H9 (cell line): ENCODE data around the gene SHISA4. TPM values are rescaled to one million over a fixed set of nuclear protein-coding genes. Genes with fewer than 3 reads are reported as not detected.

ENCODE experiments used
- DNase-seq: peaks from one replicate; pipeline ENCODE4 v3.0.0-alpha.2; 2017
- H2AFZ ChIP-seq: one replicate; pipeline ENCODE4 v1.6.1; 2013; ENCODE audit warnings: mild to moderate bottlenecking, low read length, control low read depth, moderate library complexity
- H2AK5ac ChIP-seq: 2 replicates; pipeline ENCODE4 v1.6.1; 2013; ENCODE audit warnings: low read length, control low read depth, mixed read lengths; ENCODE audit not compliant: insufficient read length
- H2BK120ac ChIP-seq: one replicate; pipeline ENCODE4 v1.6.1; 2013; ENCODE audit warnings: low read depth, mild to moderate bottlenecking, low read length, control low read depth, inconsistent platforms; ENCODE audit not compliant: poor library complexity, severe bottlenecking
- H2BK12ac ChIP-seq: 2 replicates; pipeline ENCODE4 v1.6.1; 2013; ENCODE audit warnings: low read length, control low read depth, mixed read lengths, low read depth; ENCODE audit not compliant: insufficient read length
- H2BK15ac ChIP-seq: 2 replicates; pipeline ENCODE4 v1.6.1; 2013; ENCODE audit warnings: low read depth, low read length, control low read depth
- H2BK20ac ChIP-seq: one replicate; pipeline ENCODE4 v1.6.1; 2013; ENCODE audit warnings: low read depth, mild to moderate bottlenecking, low read length, control low read depth, inconsistent platforms; ENCODE audit not compliant: poor library complexity, severe bottlenecking
- H2BK5ac ChIP-seq: 2 replicates; pipeline ENCODE4 v1.6.1; 2013; ENCODE audit warnings: low read length, control low read depth, mixed read lengths; ENCODE audit not compliant: insufficient read length
- H3K14ac ChIP-seq: 2 replicates; pipeline ENCODE4 v1.6.1; 2013; ENCODE audit warnings: low read length, control low read depth; ENCODE audit not compliant: insufficient read depth
- H3K18ac ChIP-seq: 2 replicates; pipeline ENCODE4 v1.6.1; 2013; ENCODE audit warnings: low read depth, mild to moderate bottlenecking, mixed read lengths, low read length, control low read depth; ENCODE audit not compliant: insufficient read length
- H3K23ac ChIP-seq: 2 replicates; pipeline ENCODE4 v1.6.1; 2013; ENCODE audit warnings: low read length, control low read depth, mixed read lengths, low read depth; ENCODE audit not compliant: insufficient read length
- H3K23me2 ChIP-seq: 2 replicates; pipeline ENCODE4 v1.6.1; 2013; ENCODE audit warnings: low read depth, mild to moderate bottlenecking, mixed read lengths, low read length, control low read depth; ENCODE audit not compliant: insufficient read length, poor library complexity, severe bottlenecking
- H3K27ac ChIP-seq: 2 replicates; pipeline ENCODE4 v1.5.1; 2013; ENCODE audit warnings: low read length, control low read depth, mixed read lengths, low read depth; ENCODE audit not compliant: insufficient read length
- H3K27me3 ChIP-seq: 2 replicates; pipeline ENCODE4 v1.6.1; 2013; ENCODE audit warnings: low read length, control low read depth, inconsistent platforms; ENCODE audit not compliant: insufficient read depth
- H3K4ac ChIP-seq: 2 replicates; pipeline ENCODE4 v1.6.1; 2013; ENCODE audit warnings: low read depth, mild to moderate bottlenecking, control low read depth, inconsistent platforms, low read length, moderate library complexity
- H3K4me1 ChIP-seq: 2 replicates; pipeline ENCODE4 v1.6.1; 2013; ENCODE audit warnings: low read length, control low read depth, inconsistent platforms; ENCODE audit not compliant: insufficient read depth
- H3K4me2 ChIP-seq: 2 replicates; pipeline ENCODE4 v1.6.1; 2013; ENCODE audit warnings: low read length, control low read depth, mixed read lengths; ENCODE audit not compliant: insufficient read length, insufficient read depth
- H3K56ac ChIP-seq: 2 replicates; pipeline ENCODE4 v1.6.1; 2013; ENCODE audit warnings: low read depth, mild to moderate bottlenecking, mixed read lengths, low read length, control low read depth; ENCODE audit not compliant: insufficient read length
- H3K79me1 ChIP-seq: 2 replicates; pipeline ENCODE4 v1.6.1; 2013; ENCODE audit warnings: low read depth, mild to moderate bottlenecking, moderate library complexity, low read length, control low read depth, inconsistent platforms; ENCODE audit not compliant: insufficient read depth, poor library complexity, severe bottlenecking
- H3K79me2 ChIP-seq: 2 replicates; pipeline ENCODE4 v1.6.1; 2013; ENCODE audit warnings: low read length, control low read depth, inconsistent platforms; ENCODE audit not compliant: insufficient read depth
- H3K9ac ChIP-seq: 2 replicates; pipeline ENCODE4 v1.6.1; 2013; ENCODE audit warnings: low read length, control low read depth, mixed read lengths; ENCODE audit not compliant: insufficient read length; ENCODE audit errors: extremely low read depth
- H3K9me3 ChIP-seq: one replicate; pipeline ENCODE4 v1.6.1; 2013; ENCODE audit warnings: low read depth, low read length, inconsistent platforms; ENCODE audit not compliant: control insufficient read depth
- H3T11ph ChIP-seq: one replicate; pipeline ENCODE4 v1.6.1; 2013; ENCODE audit warnings: mild to moderate bottlenecking, low read length, control low read depth, inconsistent platforms
- H4K20me1 ChIP-seq: one replicate; pipeline ENCODE4 v1.6.1; 2013; ENCODE audit not compliant: control insufficient read depth, insufficient read length, insufficient read depth
- H4K5ac ChIP-seq: 2 replicates; pipeline ENCODE4 v1.6.1; 2013; ENCODE audit warnings: low read depth, mild to moderate bottlenecking, mixed read lengths, low read length, control low read depth; ENCODE audit not compliant: insufficient read length
- H4K8ac ChIP-seq: replicated peaks from 2 replicates; pipeline ENCODE4 v1.6.1; 2013; ENCODE audit warnings: low read length, control low read depth, mixed read lengths, low read depth; ENCODE audit not compliant: insufficient read length
- H4K91ac ChIP-seq: 2 replicates; pipeline ENCODE4 v1.6.1; 2013; ENCODE audit warnings: low read depth, mild to moderate bottlenecking, moderate library complexity, mixed read lengths, low read length, control low read depth; ENCODE audit not compliant: insufficient read length
- H3K27ac Mint-ChIP-seq, 3 experiments: 2 replicates in 2 of 3; 3 replicates in 1 of 3; pipeline ENCODE4 v1.8.0; 2020 to 2021; ENCODE audit warnings: mixed read lengths in 3 of 3, mild to moderate bottlenecking in 1 of 3, moderate library complexity in 1 of 3
- H3K27me3 Mint-ChIP-seq: 2 replicates; pipeline ENCODE4 v1.8.0; 2021; ENCODE audit warnings: low read depth, mild to moderate bottlenecking, moderate library complexity, mixed read lengths
- H3K36me3 Mint-ChIP-seq, 3 experiments: 2 replicates in 2 of 3; 3 replicates in 1 of 3; pipeline ENCODE4 v1.8.0; 2020 to 2021; ENCODE audit warnings: low read depth in 3 of 3, mixed read lengths in 3 of 3; ENCODE audit not compliant: insufficient read depth in 1 of 3
- H3K4me1 Mint-ChIP-seq, 2 experiments: 2 replicates each; pipeline ENCODE4 v1.8.0; 2020; ENCODE audit warnings: mixed read lengths in 2 of 2
- H3K4me3 Mint-ChIP-seq, 2 experiments: 2 replicates in 1 of 2; 3 replicates in 1 of 2; pipeline ENCODE4 v1.8.0; 2020 to 2021; ENCODE audit warnings: mild to moderate bottlenecking in 2 of 2, mixed read lengths in 2 of 2, moderate library complexity in 1 of 2
- H3K9me3 Mint-ChIP-seq, 2 experiments: 2 replicates in 1 of 2; 3 replicates in 1 of 2; pipeline ENCODE4 v1.8.0; 2020; ENCODE audit warnings: mild to moderate bottlenecking in 2 of 2, mixed read lengths in 2 of 2, moderate library complexity in 1 of 2
- CTCF ChIP-seq: fragments of 200-600 bp; sonication (generic); conservative IDR thresholded peaks from 3 replicates; pipeline ENCODE4 v1.8.0; 2021; ENCODE audit warnings: antibody characterized with exemption, mild to moderate bottlenecking
- WGBS: extraction: QIAGEN DNeasy Blood & Tissue Kit; methylation state at CpG from one replicate; pipeline ENCODE4 v1.1.7; 2013; ENCODE audit warnings: missing lambda C conversion rate, low lambda C conversion rate, mixed read lengths; ENCODE audit not compliant: insufficient read length; ENCODE audit errors: extremely low coverage; 5-methylcytosine and 5-hydroxymethylcytosine counted together
- total RNA-seq: library from RNA; stranded (reverse); gene quantifications from 2 replicates; pipeline ENCODE4 v1.2.1, GENCODE V29; 2021

Gene SHISA4
- total RNA-seq, 1 experiment from 2014 or later: 6.3 TPM

- no peaks in the 10 kb centered on the region for H3K79me2 ChIP-seq
- no peak overlapping the region for H4K8ac ChIP-seq
- H3K23me2 ChIP-seq: no peaks in the 10 kb centered on the region
- H4K91ac ChIP-seq: no peak overlapping the region
- H4K20me1 ChIP-seq: no peaks in the 10 kb centered on the region
- no peaks in the 10 kb centered on the region for H3K79me1 ChIP-seq
- no peak overlapping the region for H3K4ac ChIP-seq
- no peak overlapping the region for H3K27ac ChIP-seq
- WGBS: no CpG with 5 or more reads among the region's 5 CpGs
- H3K4me2 ChIP-seq: no peak overlapping the region
- H3K9me3 ChIP-seq: no peaks in the 10 kb centered on the region
- H3K14ac ChIP-seq: peak overlapping the region; percentile 12; the same call in 1 of the 2 replicates
- H3K18ac ChIP-seq: no peak overlapping the region
- no peak for DNase-seq
- H3K27me3 Mint-ChIP-seq: no peaks in the 10 kb centered on the region; the same call in none of the 2 replicates
- no peak overlapping the region for H3K27ac Mint-ChIP-seq
- no peak overlapping the region for H3K4me3 Mint-ChIP-seq
- no peaks in the 10 kb centered on the region for H3K27me3 ChIP-seq
- H2AK5ac ChIP-seq: no peak overlapping the region
- no peaks in the 10 kb centered on the region for H3K4me1 ChIP-seq
- no peak overlapping the region for H3K9ac ChIP-seq
- no peak overlapping the region for H2BK5ac ChIP-seq
- H3K4me1 Mint-ChIP-seq: no peaks in the 10 kb centered on the region; a peak in 2 of 4 replicates
- H3K23ac ChIP-seq: no peak overlapping the region
- no peak overlapping the region for H2BK15ac ChIP-seq
- no peaks in the 10 kb centered on the region for H3K9me3 Mint-ChIP-seq
- no peaks in the 10 kb centered on the region for H3K36me3 Mint-ChIP-seq
- H4K5ac ChIP-seq: no peak overlapping the region
- no peak overlapping the region for H2BK12ac ChIP-seq
- no peak overlapping the region for H3K56ac ChIP-seq
- H2BK120ac ChIP-seq: no peak overlapping the region
- H3T11ph ChIP-seq: no peak overlapping the region
- no peak for TF ChIP-seq CTCF
- H2AFZ ChIP-seq: no peak overlapping the region
- H2BK20ac ChIP-seq: no peak overlapping the region
These were observed 29.6 kb downstream of the SHISA4 start for GRCh38 chr1:201918343-201918742.
